ENCODE data around the gene FAM20C. TPM values are rescaled to one million over a fixed set of nuclear protein-coding genes. Genes with fewer than 3 reads are reported as not detected.

The FAM20C gene
- total RNA-seq, 1 experiment from 2014 or later: 8.8 TPM

GRCh38 chr7:302054-302992 lies 110.0 kb downstream of the FAM20C start:
- CTCF ChIA-PET: no interaction called here
- H3K36me3 Mint-ChIP-seq (ENCODE audit: insufficient read depth, unreplicated experiment): no peaks in the 10 kb centered on the region
- intact Hi-C loops (cut with micrococcal nuclease): no loop called here
- DNase-seq (ENCODE audit: unreplicated experiment): no peak
- H3K27ac Mint-ChIP-seq (ENCODE audit: low read depth, unreplicated experiment): no peak overlapping the region
- BruUV-seq (replicated peaks): no TSS peak
- TF ChIP-seq, protein P1, sequence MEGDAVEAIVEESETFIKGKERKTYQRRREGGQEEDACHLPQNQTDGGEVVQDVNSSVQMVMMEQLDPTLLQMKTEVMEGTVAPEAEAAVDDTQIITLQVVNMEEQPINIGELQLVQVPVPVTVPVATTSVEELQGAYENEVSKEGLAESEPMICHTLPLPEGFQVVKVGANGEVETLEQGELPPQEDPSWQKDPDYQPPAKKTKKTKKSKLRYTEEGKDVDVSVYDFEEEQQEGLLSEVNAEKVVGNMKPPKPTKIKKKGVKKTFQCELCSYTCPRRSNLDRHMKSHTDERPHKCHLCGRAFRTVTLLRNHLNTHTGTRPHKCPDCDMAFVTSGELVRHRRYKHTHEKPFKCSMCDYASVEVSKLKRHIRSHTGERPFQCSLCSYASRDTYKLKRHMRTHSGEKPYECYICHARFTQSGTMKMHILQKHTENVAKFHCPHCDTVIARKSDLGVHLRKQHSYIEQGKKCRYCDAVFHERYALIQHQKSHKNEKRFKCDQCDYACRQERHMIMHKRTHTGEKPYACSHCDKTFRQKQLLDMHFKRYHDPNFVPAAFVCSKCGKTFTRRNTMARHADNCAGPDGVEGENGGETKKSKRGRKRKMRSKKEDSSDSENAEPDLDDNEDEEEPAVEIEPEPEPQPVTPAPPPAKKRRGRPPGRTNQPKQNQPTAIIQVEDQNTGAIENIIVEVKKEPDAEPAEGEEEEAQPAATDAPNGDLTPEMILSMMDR (IDR thresholded peaks at IDR 0.05; ENCODE audit: unreplicated experiment): no peak
- H3K4me1 Mint-ChIP-seq (ENCODE audit: insufficient read depth, unreplicated experiment): no peaks in the 10 kb centered on the region
- peaks cover 12% of the 10 kb centered on the region for H3K9me3 Mint-ChIP-seq (ENCODE audit: unreplicated experiment)
- no peaks in the 10 kb centered on the region for H3K27me3 Mint-ChIP-seq (ENCODE audit: insufficient read depth, unreplicated experiment)
- H3K4me3 Mint-ChIP-seq (ENCODE audit: unreplicated experiment): no peak overlapping the region
- POLR2A ChIA-PET: no interaction called here

DNA sequence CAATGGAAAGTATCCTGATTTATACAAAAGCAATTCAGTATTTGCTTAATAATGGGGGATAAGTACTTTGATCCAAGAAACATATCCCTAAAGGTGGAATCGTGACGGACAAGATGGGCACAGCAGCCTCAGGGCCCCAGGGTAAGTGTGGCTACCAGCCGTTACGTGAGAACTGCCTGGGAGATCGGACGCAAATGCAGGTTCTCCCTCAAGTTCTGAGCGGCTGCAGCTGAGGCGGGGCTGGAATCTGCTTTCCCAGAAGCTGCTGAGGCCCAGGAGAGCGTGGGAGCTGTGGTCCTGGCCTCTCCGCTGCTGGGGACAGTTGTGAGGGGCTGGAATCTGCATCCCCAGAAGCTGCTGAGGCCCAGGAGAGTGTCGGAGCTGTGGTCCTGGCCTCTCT lies 111.1 kb downstream of the FAM20C start:
- Mint-ChIP-seq H3K36me3 (ENCODE audit: insufficient read depth, unreplicated experiment) (no peaks in the 10 kb centered on the region), H3K9me3 (ENCODE audit: unreplicated experiment) (peaks cover 21% of the 10 kb centered on the region), H3K4me3 (ENCODE audit: unreplicated experiment) (no peak overlapping the region), H3K27ac (ENCODE audit: low read depth, unreplicated experiment) (no peak overlapping the region), H3K27me3 (ENCODE audit: insufficient read depth, unreplicated experiment) (no peaks in the 10 kb centered on the region), H3K4me1 (ENCODE audit: insufficient read depth, unreplicated experiment) (no peaks in the 10 kb centered on the region)
- no peak for DNase-seq (ENCODE audit: unreplicated experiment)
- intact Hi-C loops (cut with micrococcal nuclease): no loop called here
- POLR2A ChIA-PET: no interaction called here
- CTCF ChIA-PET: no interaction called here
- BruUV-seq (replicated peaks): no TSS peak
- TF ChIP-seq, protein P1 (IDR thresholded peaks at IDR 0.05; ENCODE audit: unreplicated experiment): no peak

DNA sequence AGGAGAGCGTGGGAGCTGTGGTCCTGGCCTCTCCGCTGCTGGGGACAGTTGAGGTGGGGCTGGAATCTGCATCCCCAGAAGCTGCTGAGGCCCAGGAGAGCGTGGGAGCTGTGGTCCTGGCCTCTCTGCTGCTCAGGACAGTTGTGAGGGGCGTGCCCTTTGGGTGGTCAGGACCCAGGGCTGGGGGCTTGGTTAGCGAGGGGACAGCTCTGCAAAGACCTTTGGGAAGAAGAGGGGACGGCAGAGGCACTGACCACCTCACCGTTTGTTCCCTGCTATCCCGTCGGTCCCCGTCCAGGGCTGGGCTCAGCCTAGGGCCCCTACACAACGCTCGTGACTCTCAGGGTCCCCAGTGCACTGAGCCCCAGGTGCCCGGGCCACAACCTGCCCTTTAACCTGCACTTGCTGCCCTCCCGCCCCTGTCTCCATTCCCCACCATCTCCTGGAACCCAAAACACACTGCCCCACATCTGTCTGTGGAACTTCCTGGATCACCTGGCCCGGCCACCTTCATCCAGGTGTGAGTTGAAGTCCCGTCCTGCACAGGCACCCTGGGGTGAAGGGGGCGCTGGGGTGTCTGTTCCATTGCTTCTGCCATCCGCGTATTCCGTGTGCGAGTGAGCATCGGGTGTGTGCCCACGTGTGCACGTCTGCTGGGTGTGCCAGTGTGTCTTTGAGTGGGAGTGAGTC lies 111.7 kb downstream of the FAM20C start:
- intact Hi-C loops (cut with micrococcal nuclease): no loop called here
- ChIA-PET POLR2A (no interaction called here), CTCF (no interaction called here)
- no peak for DNase-seq (ENCODE audit: unreplicated experiment)
- Mint-ChIP-seq H3K36me3 (ENCODE audit: insufficient read depth, unreplicated experiment) (no peaks in the 10 kb centered on the region), H3K4me3 (ENCODE audit: unreplicated experiment) (no peak overlapping the region), H3K9me3 (ENCODE audit: unreplicated experiment) (peaks cover 21% of the 10 kb centered on the region), H3K27me3 (ENCODE audit: insufficient read depth, unreplicated experiment) (no peaks in the 10 kb centered on the region), H3K4me1 (ENCODE audit: insufficient read depth, unreplicated experiment) (no peaks in the 10 kb centered on the region), H3K27ac (ENCODE audit: low read depth, unreplicated experiment) (no peak overlapping the region)
- no TSS peak for BruUV-seq (replicated peaks)
- TF ChIP-seq, protein P1 (IDR thresholded peaks at IDR 0.05; ENCODE audit: unreplicated experiment): no peak

DNA sequence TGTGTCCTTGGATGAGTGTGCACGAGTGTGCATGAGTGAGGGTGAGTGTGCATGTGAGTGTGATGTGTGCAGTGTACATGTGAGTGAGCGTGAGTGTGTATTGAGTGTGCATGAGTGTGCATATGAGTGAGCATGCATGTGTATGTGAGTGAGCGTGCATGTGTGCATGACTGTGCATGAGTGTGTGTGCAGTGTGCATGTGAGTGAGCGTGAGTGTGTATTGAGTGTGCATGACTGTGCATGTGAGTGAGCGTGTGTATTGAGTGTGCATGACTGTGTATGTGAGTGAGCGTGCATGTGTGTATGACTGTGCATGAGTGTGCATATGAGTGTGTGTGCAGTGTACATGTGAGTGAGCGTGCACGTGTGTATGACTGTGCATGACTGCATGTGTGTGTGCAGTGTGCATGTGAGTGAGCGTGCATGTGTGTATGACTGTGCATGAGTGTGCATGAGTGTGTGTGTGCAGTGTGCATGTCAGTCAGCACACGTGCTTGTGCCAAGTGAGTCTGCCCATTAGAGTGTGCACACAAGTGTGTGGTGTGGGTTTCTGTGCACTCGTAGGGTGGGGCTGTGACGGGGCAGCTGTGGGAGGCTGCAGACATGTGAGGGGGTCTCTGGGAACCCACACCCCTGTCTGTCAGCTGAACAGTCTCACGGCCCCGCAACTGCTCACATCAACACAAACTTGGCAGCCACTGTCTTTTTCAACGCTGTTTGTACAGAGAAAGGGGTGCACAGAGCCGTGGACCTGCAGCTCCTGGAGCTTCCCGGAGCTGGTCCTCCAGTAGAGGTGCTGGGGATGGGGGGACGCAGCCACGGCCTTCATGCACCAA lies 112.4 kb downstream of the FAM20C start:
- Mint-ChIP-seq H3K36me3 (ENCODE audit: insufficient read depth, unreplicated experiment) (no peaks in the 10 kb centered on the region), H3K9me3 (ENCODE audit: unreplicated experiment) (peaks cover 29% of the 10 kb centered on the region), H3K4me1 (ENCODE audit: insufficient read depth, unreplicated experiment) (no peaks in the 10 kb centered on the region), H3K27me3 (ENCODE audit: insufficient read depth, unreplicated experiment) (no peaks in the 10 kb centered on the region), H3K4me3 (ENCODE audit: unreplicated experiment) (no peak overlapping the region), H3K27ac (ENCODE audit: low read depth, unreplicated experiment) (no peak overlapping the region)
- TF ChIP-seq, protein P1 (IDR thresholded peaks at IDR 0.05; ENCODE audit: unreplicated experiment): no peak
- CTCF ChIA-PET: interaction anchor here (1.0 kb wide), 1 partner anchor 568 kb away, joined by 3 read pairs; no protein-coding TSS in a partner anchor
- no peak for DNase-seq (ENCODE audit: unreplicated experiment)
- no TSS peak for BruUV-seq (replicated peaks)
- POLR2A ChIA-PET: no interaction called here
- intact Hi-C loops (cut with micrococcal nuclease): no loop called here
